H1 (cell line): ENCODE results near the gene SLC25A17. TPM values are rescaled to one million over a fixed set of nuclear protein-coding genes. Genes with fewer than 3 reads are reported as not detected.

Experiments
- CTCF ChIA-PET: fragments of 300-600 bp; sonication (Branson Sonifier 250); formaldehyde crosslinking; loops from one replicate; lab custom pipeline; 2021; ENCODE audit not compliant: partially characterized antibody; lab: Charles Lee
- POLR2A ChIA-PET: fragments of 300-600 bp; sonication (Branson Sonifier 250); formaldehyde crosslinking; loops from one replicate; lab custom pipeline; 2021; ENCODE audit warnings: inconsistent platforms; ENCODE audit not compliant: partially characterized antibody; lab: Charles Lee
- DNase-seq, 2 experiments: peaks; one replicate each; pipeline versions ENCODE4 v3.0.0 to v3.0.0-alpha.2; 2010 to 2022; ENCODE audit warnings: low spot score in 2 of 2, low read depth in 1 of 2, mixed read lengths in 1 of 2
- FAIRE-seq: peaks from 2 replicates; lab custom pipeline; 2011; peaks lifted over from hg19 to GRCh38; lab: Jason Lieb, UNC
- H2AFZ ChIP-seq: 2 replicates; pipeline ENCODE4 v1.8.1; 2012; ENCODE audit warnings: low read length, inconsistent platforms
- H2AK5ac ChIP-seq: 2 replicates; pipeline ENCODE4 v1.6.1; 2013; ENCODE audit warnings: low read depth, low read length
- H2BK120ac ChIP-seq: replicated peaks from 2 replicates; pipeline ENCODE3; 2013; ENCODE audit warnings: low read depth, low read length, inconsistent platforms
- H2BK12ac ChIP-seq: 2 replicates; pipeline ENCODE4 v1.6.1; 2013; ENCODE audit warnings: low read depth, low read length
- H2BK15ac ChIP-seq: 2 replicates; pipeline ENCODE4 v1.6.1; 2013; ENCODE audit warnings: low read length
- H2BK20ac ChIP-seq: 2 replicates; pipeline ENCODE4 v1.6.1; 2013; ENCODE audit warnings: low read length
- H2BK5ac ChIP-seq: 2 replicates; pipeline ENCODE4 v1.6.1; 2013; ENCODE audit warnings: low read depth, low read length
- H3K14ac ChIP-seq: 2 replicates; pipeline ENCODE4 v1.6.1; 2013; ENCODE audit warnings: inconsistent platforms; ENCODE audit not compliant: insufficient read length
- H3K18ac ChIP-seq: 2 replicates; pipeline ENCODE4 v1.6.1; 2013; ENCODE audit warnings: low read length; ENCODE audit errors: extremely low read depth
- H3K23ac ChIP-seq: 2 replicates; pipeline ENCODE4 v1.6.1; 2013; ENCODE audit warnings: inconsistent platforms; ENCODE audit not compliant: insufficient read length
- H3K23me2 ChIP-seq: 2 replicates; pipeline ENCODE4 v1.6.1; 2013; ENCODE audit warnings: low read depth, low read length
- H3K27ac ChIP-seq: 2 replicates; pipeline ENCODE4 v1.6.1; 2011; ENCODE audit warnings: low read depth, low read length, inconsistent platforms
- H3K27me3 ChIP-seq, 4 experiments: replicated peaks in 1 of 4; 1 replicate in 1 of 4; 2 replicates in 3 of 4; pipeline versions ENCODE4 v1.6.1 to v1.8.1; 2011 to 2013; ENCODE audit warnings: low read length in 3 of 4, mild to moderate bottlenecking in 3 of 4, inconsistent platforms in 2 of 4, mixed read lengths in 2 of 4, moderate library complexity in 1 of 4; ENCODE audit not compliant: control insufficient read depth in 3 of 4, insufficient read depth in 3 of 4; ENCODE audit errors: extremely low read depth in 1 of 4
- H3K36me3 ChIP-seq, 4 experiments: 2 replicates each; pipeline versions ENCODE4 v1.6.1 to v1.8.1; 2011 to 2013; ENCODE audit warnings: mild to moderate bottlenecking in 4 of 4, low read length in 3 of 4, moderate library complexity in 2 of 4, control low read depth in 1 of 4, inconsistent platforms in 1 of 4; ENCODE audit not compliant: insufficient read depth in 4 of 4, control insufficient read depth in 2 of 4
- H3K4ac ChIP-seq: replicated peaks from 2 replicates; pipeline ENCODE3; 2013; ENCODE audit warnings: low read length, low read depth, mixed read lengths, inconsistent platforms; ENCODE audit not compliant: insufficient read length
- H3K4me1 ChIP-seq, 4 experiments: replicated peaks in 1 of 4; 1 replicate in 1 of 4; 2 replicates in 3 of 4; pipeline versions ENCODE4 v1.6.1 to v1.8.1; 2011 to 2013; ENCODE audit warnings: low read length in 3 of 4, inconsistent platforms in 2 of 4, mixed read lengths in 1 of 4; ENCODE audit not compliant: insufficient read depth in 4 of 4, control insufficient read depth in 3 of 4
- H3K4me2 ChIP-seq, 2 experiments: 2 replicates each; pipeline versions ENCODE4 v1.6.1 to v1.8.1; 2011 to 2013; ENCODE audit warnings: low read depth in 2 of 2, low read length in 2 of 2, control low read depth in 1 of 2, inconsistent platforms in 1 of 2, mild to moderate bottlenecking in 1 of 2; ENCODE audit not compliant: insufficient read depth in 1 of 2
- H3K4me3 ChIP-seq, 4 experiments: fragments of 200-600, 300-600 bp in 1 of 4; sonication (generic), shearing (Covaris generic), sonication (Bioruptor Twin) in 1 of 4; 2 replicates each; pipeline versions ENCODE4 v1.5.1 to v1.8.1; 2011 to 2016; ENCODE audit warnings: low read length in 4 of 4, low read depth in 3 of 4, control low read depth in 2 of 4, inconsistent platforms in 2 of 4, mild to moderate bottlenecking in 2 of 4, mixed read lengths in 1 of 4, moderate library complexity in 1 of 4; ENCODE audit not compliant: insufficient read depth in 2 of 4; ENCODE audit errors: extremely low read depth in 1 of 4
- H3K56ac ChIP-seq: replicated peaks from 2 replicates; pipeline ENCODE3; 2013; ENCODE audit warnings: low read depth, mild to moderate bottlenecking, mixed read lengths, low read length, inconsistent platforms; ENCODE audit not compliant: insufficient read length
- H3K79me1 ChIP-seq: 2 replicates; pipeline ENCODE4 v1.6.1; 2013; ENCODE audit warnings: low read depth, low read length, control low read depth
- H3K79me2 ChIP-seq, 2 experiments: 2 replicates each; pipeline versions ENCODE4 v1.6.1 to v1.8.1; 2012 to 2013; ENCODE audit warnings: low read length in 2 of 2, mild to moderate bottlenecking in 2 of 2, inconsistent platforms in 1 of 2; ENCODE audit not compliant: insufficient read depth in 2 of 2, control insufficient read depth in 1 of 2
- H3K9ac ChIP-seq, 4 experiments: replicated peaks in 1 of 4; 1 replicate in 1 of 4; 2 replicates in 3 of 4; pipeline versions ENCODE4 v1.6.1 to v1.8.1; 2011 to 2013; ENCODE audit warnings: low read depth in 3 of 4, low read length in 3 of 4, control low read depth in 2 of 4, mild to moderate bottlenecking in 2 of 4, moderate library complexity in 2 of 4, inconsistent platforms in 1 of 4; ENCODE audit errors: extremely low read depth in 1 of 4
- H3K9me3 ChIP-seq, 2 experiments: 2 replicates each; pipeline versions ENCODE4 v1.6.1 to v1.8.1; 2012 to 2013; ENCODE audit warnings: mild to moderate bottlenecking in 2 of 2, moderate library complexity in 2 of 2, control low read depth in 1 of 2, inconsistent platforms in 1 of 2, low read depth in 1 of 2, low read length in 1 of 2, mixed read lengths in 1 of 2; ENCODE audit not compliant: insufficient read depth in 2 of 2
- H4K20me1 ChIP-seq, 2 experiments: replicated peaks in 1 of 2; 2 replicates each; pipeline versions ENCODE3 to v1.8.1; 2011 to 2013; ENCODE audit warnings: inconsistent platforms in 2 of 2, low read length in 2 of 2, mild to moderate bottlenecking in 1 of 2; ENCODE audit not compliant: insufficient read depth in 2 of 2, control insufficient read depth in 1 of 2
- H4K5ac ChIP-seq: 2 replicates; pipeline ENCODE4 v1.6.1; 2013; ENCODE audit warnings: low read length, low read depth, mixed read lengths, inconsistent platforms; ENCODE audit not compliant: insufficient read length
- H4K8ac ChIP-seq: 2 replicates; pipeline ENCODE4 v1.8.0; 2013; ENCODE audit warnings: mild to moderate bottlenecking, moderate library complexity, low read length, inconsistent platforms; ENCODE audit not compliant: insufficient read depth; ENCODE audit errors: extremely low read depth
- H4K91ac ChIP-seq: replicated peaks from 2 replicates; pipeline ENCODE3; 2013; ENCODE audit warnings: low read length, mixed read lengths, inconsistent platforms; ENCODE audit not compliant: insufficient read length
- BACH1 ChIP-seq: IDR thresholded peaks from 2 replicates; pipeline ENCODE4 v1.6.1; 2012; ENCODE audit warnings: low read length, improper control_type of control experiment
- CBX5 ChIP-seq: fragments of 300-800, 300-1000 bp; sonication (generic); IDR thresholded peaks from 2 replicates; pipeline ENCODE4 v1.7.1; 2016; ENCODE audit warnings: antibody characterized with exemption, low read length, low read depth
- CHD1 ChIP-seq: IDR thresholded peaks from 2 replicates; pipeline ENCODE4 v1.6.1; 2012; ENCODE audit warnings: low read depth, low read length, improper control_type of control experiment
- EP300 ChIP-seq, 2 experiments: IDR thresholded peaks; 1 replicate in 1 of 2; 2 replicates in 1 of 2; pipeline ENCODE4 v1.6.1; 2011 to 2012; ENCODE audit warnings: low read depth in 2 of 2, low read length in 2 of 2, mild to moderate bottlenecking in 2 of 2, borderline replicate concordance in 1 of 2, inconsistent platforms in 1 of 2, moderate library complexity in 1 of 2
- KDM1A ChIP-seq: fragments of 200-600, 300-600 bp; sonication (generic); IDR thresholded peaks from 2 replicates; pipeline ENCODE4 v1.7.1; 2016; ENCODE audit warnings: mild to moderate bottlenecking, low read length, borderline replicate concordance
- NRF1 ChIP-seq: IDR thresholded peaks from 2 replicates; pipeline ENCODE4 v1.6.1; 2011; ENCODE audit warnings: mild to moderate bottlenecking, low read depth, low read length, improper control_type of control experiment
- SAP30 ChIP-seq: fragments of 300-600 bp; sonication (generic); IDR thresholded peaks from 2 replicates; pipeline ENCODE4 v1.7.1; 2012; ENCODE audit warnings: low read length, moderate library complexity, mild to moderate bottlenecking, inconsistent platforms; ENCODE audit not compliant: insufficient read depth, insufficient replicate concordance
- ZNF274 ChIP-seq: IDR thresholded peaks from 2 replicates; pipeline ENCODE4 v1.7.0; 2012; ENCODE audit warnings: low read length, borderline replicate concordance; ENCODE audit errors: extremely low read depth
- WGBS, 2 experiments: shearing (Covaris generic) in 1 of 2; methylation state at CpG; one replicate each; pipeline versions ENCODE4 v1.1.6 to v1.1.7; 2013 to 2015; ENCODE audit warnings: low lambda C conversion rate in 2 of 2, mixed read lengths in 2 of 2, inconsistent platforms in 1 of 2, low coverage in 1 of 2, missing lambda C conversion rate in 1 of 2; ENCODE audit not compliant: insufficient replicate concordance in 2 of 2, insufficient coverage in 1 of 2, insufficient read length in 1 of 2; ENCODE audit errors: extremely low coverage in 1 of 2, missing lambda C conversion rate in 1 of 2; 5-methylcytosine and 5-hydroxymethylcytosine counted together
- polyA plus RNA-seq, 7 experiments: library from polyadenylated mRNA; depleted of rRNA in 3 of 7; stranded (reverse) in 5 of 7; unstranded in 2 of 7; fragments of >200 nt in 5 of 7; fragments of 200-250 nt in 2 of 7; gene quantifications; 1 replicate in 5 of 7; 2 replicates in 1 of 7; 4 replicates in 1 of 7; pipeline versions ENCODE4 v1.2.1 to v1.2.3, GENCODE V29; 2011 to 2013; ENCODE audit warnings: missing spikeins in 2 of 7, mixed read lengths in 2 of 7
- total RNA-seq: library from RNA; stranded (reverse); fragmentation: NEBNext Ultra II Directional; extraction: Animal tissue kit (Norgen Biotek cat#: 25700); gene quantifications from 2 replicates; pipeline ENCODE4 v1.2.1, GENCODE V29; 2021
- TF ChIP-seq, protein P1 (sequence below): IDR thresholded peaks from 2 replicates; pipeline ENCODE4 v1.6.1; 2012; ENCODE audit warnings: low read length, inconsistent platforms

Gene SLC25A17
- total and polyA plus RNA-seq, 2 of the 8 experiments (the other 6 are each of a cell fraction or from before 2014, with no cell fraction given): 17.9 to 40.4 TPM

DNA sequence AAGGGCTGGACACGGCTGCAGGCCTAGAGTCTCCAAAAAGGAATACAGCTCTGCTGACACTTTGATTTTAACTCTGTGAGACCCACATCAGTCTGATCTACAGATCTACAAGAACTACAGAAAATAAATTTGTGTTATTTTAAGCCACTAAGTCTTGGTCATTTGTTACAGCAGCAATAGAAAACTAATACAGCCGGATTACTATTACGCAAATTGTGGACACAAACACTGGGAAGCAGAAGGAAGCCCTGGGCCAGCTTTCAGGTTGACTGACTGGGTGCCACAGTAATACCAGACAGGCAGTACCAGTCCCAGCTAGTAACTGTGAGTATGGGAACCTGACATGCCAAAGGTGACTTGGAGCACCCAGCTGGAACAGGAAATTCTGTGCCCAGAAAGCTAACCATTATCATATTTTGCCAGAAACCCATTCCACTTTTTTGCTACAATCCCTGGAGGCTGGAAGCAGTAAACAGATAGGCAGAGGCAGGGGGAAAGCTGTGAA, 13.4 kb downstream of the SLC25A17 start:
- Histone ChIP-seq H2BK12ac (no peak overlapping the region), H3K4me2 (no peak overlapping the region), H3K36me3 (no peaks in the 10 kb centered on the region; a peak in 1 of 8 replicates), H3K23ac (no peak overlapping the region), H4K91ac (no peak overlapping the region), H3K27me3 (no peaks in the 10 kb centered on the region), H3K4ac (no peak overlapping the region), H3K18ac (no peak overlapping the region), H3K9me3 (no peaks in the 10 kb centered on the region), H3K4me3 (no peak overlapping the region), H3K56ac (no peak overlapping the region), H2AK5ac (no peak overlapping the region), H2BK5ac (no peak overlapping the region), H4K8ac (no peak overlapping the region), H2BK20ac (no peak overlapping the region), H3K79me2 (peaks cover 0 to 39% of the 10 kb centered on the region in 2 experiments; a peak in 2 of 4 replicates), H3K27ac (no peak overlapping the region), H4K5ac (no peak overlapping the region), H2BK120ac (no peak overlapping the region), H3K14ac (no peak overlapping the region), H2BK15ac (no peak overlapping the region), H3K4me1 (no peaks in the 10 kb centered on the region), H2AFZ (no peak overlapping the region), H3K9ac (no peak overlapping the region), H3K79me1 (no peaks in the 10 kb centered on the region; the same call in 1 of the 2 replicates), H3K23me2 (no peaks in the 10 kb centered on the region), H4K20me1 (peaks cover 0 to 3% of the 10 kb centered on the region in 2 experiments)
- CTCF ChIA-PET: interaction anchor here (0.6 to 1.3 kb wide), 3 partner anchors 38 to 356 kb away, joined by 3 to 6 read pairs (median 3); no protein-coding TSS in a partner anchor
- POLR2A ChIA-PET: interaction anchor here (0.6 to 1.5 kb wide), 3 partner anchors 9 to 52 kb away, joined by 3 read pairs; no protein-coding TSS in a partner anchor
- FAIRE-seq (no peak), DNase-seq (no peak)
- 96% methylated on average over 3 of the region's 3 CpGs; no CpG with 5 or more reads in 1 of the 2 experiments for WGBS, 2 experiments
- no peak for TF ChIP-seq NRF1
- TF ChIP-seq SAP30: no peak
- no peak for TF ChIP-seq KDM1A
- TF ChIP-seq EP300 (IDR thresholded peaks at IDR 0.05; ENCODE audit: borderline replicate concordance in 1 of 2, low read depth in 2 of 2, low read length in 2 of 2): no peak
- TF ChIP-seq CHD1: no peak
- no peak for TF ChIP-seq BACH1
- TF ChIP-seq, protein P1, sequence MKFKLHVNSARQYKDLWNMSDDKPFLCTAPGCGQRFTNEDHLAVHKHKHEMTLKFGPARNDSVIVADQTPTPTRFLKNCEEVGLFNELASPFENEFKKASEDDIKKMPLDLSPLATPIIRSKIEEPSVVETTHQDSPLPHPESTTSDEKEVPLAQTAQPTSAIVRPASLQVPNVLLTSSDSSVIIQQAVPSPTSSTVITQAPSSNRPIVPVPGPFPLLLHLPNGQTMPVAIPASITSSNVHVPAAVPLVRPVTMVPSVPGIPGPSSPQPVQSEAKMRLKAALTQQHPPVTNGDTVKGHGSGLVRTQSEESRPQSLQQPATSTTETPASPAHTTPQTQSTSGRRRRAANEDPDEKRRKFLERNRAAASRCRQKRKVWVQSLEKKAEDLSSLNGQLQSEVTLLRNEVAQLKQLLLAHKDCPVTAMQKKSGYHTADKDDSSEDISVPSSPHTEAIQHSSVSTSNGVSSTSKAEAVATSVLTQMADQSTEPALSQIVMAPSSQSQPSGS: no peak
- TF ChIP-seq CBX5: no peak
- TF ChIP-seq ZNF274: no peak
